GM21447 (cell line): ENCODE results near the gene PPP1R8.
A peak's percentile ranks its signal among the peaks of the same experiment; 100 is the strongest.
"Not testable (repeated sequence)": the region's sequence is repeated elsewhere in the genome, so short reads cannot be mapped to it uniquely, and the experiment has no call there.

Source experiments
- ATAC-seq: cut with Tn5 transposase; IDR thresholded peaks from one replicate; pipeline ENCODE4 v1.9.1; 2021; ENCODE audit not compliant: unreplicated experiment

The PPP1R8 gene

DNA sequence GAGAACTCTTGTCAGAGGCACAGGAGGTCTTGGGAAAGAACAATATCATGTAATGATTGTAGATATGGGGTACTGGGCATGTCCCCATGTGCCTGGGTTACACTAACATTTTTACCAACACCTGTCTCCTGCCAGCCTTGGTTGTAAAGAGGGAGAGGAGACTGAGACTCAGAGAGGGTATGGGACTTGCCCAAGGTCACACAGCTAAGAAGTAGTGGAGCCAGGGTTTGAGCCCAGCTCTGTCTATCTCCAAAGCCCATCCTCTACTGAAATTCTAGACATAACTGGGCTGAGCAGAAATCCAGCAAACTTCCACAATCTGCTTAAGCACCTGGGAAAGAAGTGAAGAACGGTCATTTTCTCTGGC is 39.1 kb downstream of the PPP1R8 start:
- ATAC-seq, result no peak

- ATAC-seq, result not testable (repeated sequence)
Measured at GRCh38 chr1:27871076-27871475, 40.5 kb downstream of the PPP1R8 start.

DNA sequence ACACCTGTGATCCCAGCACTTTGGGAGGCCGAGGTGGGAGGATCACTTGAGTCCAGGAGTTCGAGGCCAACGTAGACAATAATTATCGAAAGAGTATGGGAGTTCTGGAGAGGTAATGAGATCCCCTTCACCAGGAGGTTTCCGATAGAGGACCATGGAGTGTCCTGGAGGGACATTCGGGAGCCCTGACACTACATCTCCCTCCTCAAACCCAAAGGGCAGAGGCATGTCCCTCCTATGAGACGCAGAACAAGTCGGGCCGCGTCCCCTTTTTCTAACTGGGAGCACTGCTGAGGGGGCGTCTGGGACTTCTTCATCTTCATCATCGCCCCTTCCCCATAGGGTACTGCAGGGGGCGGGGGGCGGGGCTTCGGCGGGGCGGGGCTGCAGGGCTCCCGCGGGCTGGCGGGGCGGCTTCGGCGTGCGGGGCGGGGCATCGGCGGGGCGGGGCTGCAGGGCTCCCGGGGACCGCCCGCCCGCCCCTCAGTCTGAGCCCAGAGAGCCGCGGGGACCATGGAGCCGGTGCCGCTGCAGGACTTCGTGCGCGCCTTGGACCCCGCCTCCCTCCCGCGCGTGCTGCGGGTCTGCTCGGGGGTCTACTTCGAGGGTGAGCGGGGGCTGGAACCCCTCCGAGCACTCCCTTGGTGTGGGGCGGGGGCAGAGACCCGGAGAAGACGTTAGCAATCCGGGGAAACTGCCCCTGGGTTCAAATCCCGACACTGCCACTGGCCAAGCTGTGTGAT is 41.6 kb downstream of the PPP1R8 start, which contains the start of gene THEMIS2:
Gene THEMIS2, plus strand, starts transcription at position 486 of the 743 bp plus-strand sequence. Its CDS starts 28 bp downstream, at position 514.
- ATAC-seq, result no peak

DNA sequence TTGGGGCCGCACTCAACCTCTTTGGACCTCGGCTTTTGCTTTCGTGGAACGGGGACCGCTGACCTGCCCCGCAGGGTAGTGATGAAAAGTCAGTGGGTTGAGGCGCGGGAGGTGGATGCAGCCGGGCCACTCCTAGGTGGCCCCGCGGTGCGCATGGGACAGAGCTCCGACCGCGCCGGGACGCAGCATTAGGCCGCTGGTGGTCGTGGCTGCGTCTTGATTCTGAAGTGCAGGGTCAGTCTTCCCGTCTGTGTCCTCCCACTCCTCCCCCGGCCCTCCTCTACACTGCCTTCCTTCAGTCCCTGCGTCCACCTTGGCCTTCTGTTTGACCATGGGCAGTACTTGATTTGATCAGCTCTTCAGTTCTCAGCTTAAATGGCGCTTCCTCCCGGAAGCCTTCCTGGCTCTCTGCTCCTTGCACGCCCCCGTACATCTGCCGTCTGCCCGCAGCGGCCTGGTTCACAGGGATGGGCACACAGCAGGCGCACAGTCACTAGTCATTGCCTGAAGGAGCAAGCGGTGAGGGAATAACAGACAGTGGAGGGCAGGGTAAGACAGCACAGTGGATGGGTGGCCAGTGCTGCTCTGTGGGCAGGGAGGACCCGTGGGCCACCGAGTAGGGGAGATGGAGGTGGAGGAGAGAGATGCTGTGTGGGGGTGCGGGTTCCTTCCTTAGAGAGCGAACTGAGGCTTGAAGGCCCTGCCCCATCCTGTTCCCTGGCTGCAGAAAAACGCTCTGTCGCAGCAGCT is 42.4 kb downstream of the PPP1R8 start:
- no peak for ATAC-seq

- ATAC-seq, result no peak
Measured at GRCh38 chr1:27873671-27874384, 43.2 kb downstream of the PPP1R8 start.

- no peak for ATAC-seq
Measured at GRCh38 chr1:27876341-27877114, 45.9 kb downstream of the PPP1R8 start.

DNA sequence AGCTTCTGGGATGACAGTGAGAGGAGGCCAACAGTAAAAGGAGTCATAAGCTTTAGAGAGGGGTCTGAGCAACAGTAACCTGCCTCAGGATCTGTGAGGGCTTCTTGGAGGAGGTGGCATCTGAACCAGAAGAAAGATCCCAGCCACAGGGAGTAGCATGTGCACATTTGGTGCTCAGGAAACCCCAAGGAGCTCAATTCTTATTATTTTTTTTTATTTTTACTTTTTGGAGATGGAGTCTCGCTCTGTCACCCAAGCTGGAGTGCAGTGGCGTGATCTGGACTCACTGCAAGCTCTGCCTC is 46.5 kb downstream of the PPP1R8 start:
- no peak for ATAC-seq

DNA sequence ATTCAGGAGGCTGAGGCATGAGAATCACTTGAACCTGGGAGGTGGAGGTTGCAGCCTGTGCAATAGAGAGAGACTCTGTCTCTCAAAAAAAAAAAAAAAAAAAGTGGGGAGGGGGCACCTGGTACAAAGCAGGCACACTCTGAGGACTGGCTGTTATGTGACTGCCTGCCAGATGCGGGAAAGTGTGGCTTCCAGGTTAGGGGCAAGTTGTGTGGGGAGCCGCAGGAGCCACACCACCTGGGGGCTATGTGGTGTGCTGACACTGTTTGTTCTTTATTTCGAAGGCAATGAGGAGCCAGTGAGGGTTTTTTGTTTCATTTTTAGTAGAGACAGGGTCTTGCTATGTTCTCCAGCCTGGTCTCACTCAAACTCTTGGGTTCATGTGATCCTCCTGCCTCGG is 47.5 kb downstream of the PPP1R8 start:
- ATAC-seq, result no peak

GRCh38 chr1:27878787-27879335 is 48.3 kb downstream of the PPP1R8 start:
- ATAC-seq, result no peak

DNA sequence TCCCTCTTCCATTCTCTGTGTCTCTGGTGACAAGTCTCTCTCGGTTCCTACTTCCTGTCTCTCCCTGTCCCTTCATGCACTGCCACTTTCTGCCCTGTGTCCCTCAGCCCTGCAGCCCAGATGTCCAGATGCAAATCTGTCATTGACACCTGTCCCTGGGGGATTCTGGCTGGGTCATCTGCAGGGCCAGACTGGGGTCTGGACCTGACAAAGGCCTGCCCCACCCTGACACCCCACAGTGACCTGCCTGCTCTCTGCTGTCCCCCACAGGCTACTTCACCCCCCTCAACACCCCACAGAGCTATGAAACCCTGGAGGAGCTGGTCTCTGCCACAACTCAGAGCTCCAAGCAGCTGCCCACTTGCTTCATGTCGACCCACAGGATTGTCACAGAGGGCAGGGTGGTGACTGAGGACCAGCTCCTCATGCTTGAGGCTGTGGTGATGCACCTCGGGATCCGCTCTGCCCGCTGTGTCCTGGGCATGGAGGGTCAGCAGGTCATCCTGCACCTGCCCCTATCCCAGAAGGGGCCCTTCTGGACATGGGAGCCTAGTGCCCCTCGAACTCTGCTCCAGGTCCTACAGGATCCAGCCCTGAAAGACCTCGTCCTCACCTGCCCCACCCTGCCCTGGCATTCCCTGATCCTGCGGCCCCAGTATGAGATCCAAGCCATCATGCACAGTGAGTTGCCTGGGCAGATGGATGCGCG is 48.9 kb downstream of the PPP1R8 start:
- no peak for ATAC-seq

- no peak for ATAC-seq
Measured at GRCh38 chr1:27882543-27882903, 51.9 kb downstream of the PPP1R8 start.

- no peak for ATAC-seq
Measured at GRCh38 chr1:27883536-27883935, 53.0 kb downstream of the PPP1R8 start.

- ATAC-seq, result peak; percentile 37
Measured at GRCh38 chr1:27884006-27884954, 53.7 kb downstream of the PPP1R8 start.

- ATAC-seq, result no peak
Measured at GRCh38 chr1:27885114-27885528, 54.5 kb downstream of the PPP1R8 start.

DNA sequence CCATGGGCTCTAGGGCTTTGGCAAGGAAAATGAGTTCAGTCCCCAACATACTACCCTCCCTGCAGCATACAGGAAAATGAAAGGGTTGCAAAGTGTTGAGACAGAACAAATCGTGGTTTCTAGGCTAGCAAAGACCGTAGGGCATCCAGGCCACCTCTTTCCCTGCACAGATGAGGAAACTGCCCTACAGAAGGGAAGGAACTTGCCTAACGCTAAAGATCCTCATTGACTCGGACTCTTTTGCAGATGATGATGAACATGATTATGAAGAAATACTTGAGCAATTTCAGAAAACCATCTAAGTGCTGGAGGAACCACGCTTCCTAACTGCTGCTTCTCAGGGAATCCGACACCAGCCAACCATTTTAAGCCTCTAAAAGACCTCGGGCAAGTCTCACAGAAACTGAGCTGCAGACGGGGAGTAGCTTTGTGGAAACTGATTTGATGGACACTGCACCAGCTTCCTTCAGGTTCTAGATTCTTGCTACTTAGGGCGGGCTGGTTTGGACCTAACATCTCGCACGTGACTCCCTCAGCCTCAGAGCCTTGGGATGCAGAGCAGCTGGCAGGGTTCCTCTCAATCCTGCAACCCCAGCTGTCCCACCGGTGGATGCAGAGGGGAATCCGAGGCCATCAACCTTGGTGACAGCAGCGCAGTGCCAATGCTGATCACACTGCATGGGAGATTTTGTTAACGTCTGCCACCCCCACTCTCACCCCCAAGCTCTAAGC is 55.2 kb downstream of the PPP1R8 start:
- ATAC-seq, result no peak

DNA sequence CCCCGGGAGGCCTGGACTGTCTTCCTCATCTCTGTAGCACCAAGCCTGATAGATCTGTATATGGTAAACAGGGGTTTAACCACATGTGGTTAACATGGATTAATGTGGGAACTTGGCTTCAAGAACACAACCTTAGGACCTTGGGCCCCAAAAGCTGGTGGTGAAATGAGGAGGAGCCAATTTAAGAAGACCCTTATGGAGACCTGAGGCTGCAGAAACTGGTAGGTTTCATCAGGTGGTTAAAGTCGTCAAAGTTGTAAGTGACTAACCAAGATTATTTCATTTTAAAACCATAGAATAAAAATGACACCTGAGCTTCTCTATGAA is 55.7 kb downstream of the PPP1R8 start:
- no peak for ATAC-seq

DNA sequence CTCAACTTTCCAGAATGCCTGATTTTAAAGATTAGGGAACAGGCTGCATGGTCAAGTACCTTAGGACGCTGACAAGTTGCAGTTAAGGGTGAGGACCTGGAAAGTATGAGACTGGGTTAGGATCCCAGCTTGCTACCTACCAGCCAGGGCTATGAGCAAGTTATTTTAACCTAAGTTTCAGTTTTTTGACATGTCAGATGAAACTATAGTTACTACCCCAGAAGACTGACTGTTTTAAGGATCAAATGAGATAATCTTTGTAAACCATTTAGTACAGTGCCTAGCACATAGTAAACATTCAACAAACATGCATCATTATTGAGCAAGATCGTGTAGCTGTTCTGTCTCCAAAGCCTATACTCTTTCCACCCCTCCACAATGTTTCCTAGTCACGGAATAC is 56.2 kb downstream of the PPP1R8 start:
- ATAC-seq, result no peak

DNA sequence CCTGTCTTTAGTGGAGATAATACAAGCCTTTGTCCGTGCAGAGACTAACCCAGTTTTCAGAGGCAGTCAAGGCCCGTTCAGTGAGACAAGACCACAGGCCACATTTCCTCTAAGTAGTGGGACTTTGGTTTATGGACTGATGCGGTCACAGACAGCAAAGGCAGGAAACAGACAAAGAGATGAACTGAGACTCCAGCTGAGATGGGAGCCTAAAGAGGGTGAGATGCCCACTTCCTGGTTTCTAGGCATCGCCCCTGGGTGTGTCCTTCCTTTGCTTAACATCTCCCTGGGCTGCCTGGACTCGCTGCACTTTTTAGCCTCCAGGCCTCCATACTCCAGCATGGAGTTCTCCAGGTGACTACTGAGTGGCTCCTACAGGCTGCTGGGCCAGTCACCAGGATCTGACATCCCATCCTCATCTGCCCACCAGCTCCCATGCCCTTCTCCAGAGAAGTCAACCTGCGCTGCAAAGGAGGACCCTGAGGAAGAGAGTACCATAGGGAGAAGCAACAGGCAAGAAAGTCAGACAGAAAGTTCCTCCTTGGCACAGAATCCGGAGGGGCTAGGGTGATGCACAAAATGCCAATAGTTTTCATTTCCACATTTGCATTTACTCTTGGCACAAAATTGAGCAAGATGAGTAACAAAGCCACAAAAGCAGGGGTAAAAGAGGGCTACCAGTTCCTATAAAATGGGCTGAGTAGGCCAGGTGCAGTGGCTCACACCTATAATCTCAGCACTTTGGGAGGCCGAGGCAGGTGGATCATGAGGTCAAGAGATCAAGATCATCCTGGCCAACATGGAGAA is 56.8 kb downstream of the PPP1R8 start:
- ATAC-seq, result no peak
